ENCODE data around the gene CDCA4.

CDCA4 gene

GRCh38 chr14:104975481-104976197 is 45.2 kb downstream of the CDCA4 start:
- DNase-seq (ENCODE audit: low read depth): no peak

GRCh38 chr14:104974665-104975390 is 46.1 kb downstream of the CDCA4 start:
- DNase-seq (ENCODE audit: low read depth): no peak

- DNase-seq (ENCODE audit: low read depth): no peak
Observed at GRCh38 chr14:104974146-104974541, 46.7 kb downstream of the CDCA4 start.

GRCh38 chr14:104973385-104974145 is 47.3 kb downstream of the CDCA4 start:
- DNase-seq (ENCODE audit: low read depth): peak; percentile 60

GRCh38 chr14:104973135-104973384 is 47.8 kb downstream of the CDCA4 start:
- DNase-seq (ENCODE audit: low read depth): peak; percentile 93

GRCh38 chr14:104972301-104973134 is 48.4 kb downstream of the CDCA4 start:
- DNase-seq (ENCODE audit: low read depth): peak; percentile 67

- no peak for DNase-seq (ENCODE audit: low read depth)
Observed at GRCh38 chr14:104971447-104972240, 49.2 kb downstream of the CDCA4 start.

- DNase-seq (ENCODE audit: low read depth): peak; percentile 91
Observed at GRCh38 chr14:104970231-104971068, 50.4 kb downstream of the CDCA4 start.

GRCh38 chr14:104969741-104970230 is 51.1 kb downstream of the CDCA4 start:
- DNase-seq (ENCODE audit: low read depth): no peak

GRCh38 chr14:104968541-104969401 is 52.1 kb downstream of the CDCA4 start:
- no peak for DNase-seq (ENCODE audit: low read depth)

GRCh38 chr14:104968153-104968527 is 52.7 kb downstream of the CDCA4 start:
- DNase-seq (ENCODE audit: low read depth): no peak

- DNase-seq (ENCODE audit: low read depth): no peak
Observed at GRCh38 chr14:104967386-104968152, 53.3 kb downstream of the CDCA4 start.

- no peak for DNase-seq (ENCODE audit: low read depth)
Observed at GRCh38 chr14:104966981-104967385, 53.9 kb downstream of the CDCA4 start.

GRCh38 chr14:104966261-104966865 is 54.5 kb downstream of the CDCA4 start:
- no peak for DNase-seq (ENCODE audit: low read depth)

- DNase-seq (ENCODE audit: low read depth): no peak
Observed at GRCh38 chr14:104965561-104966231, 55.2 kb downstream of the CDCA4 start.

GRCh38 chr14:104964546-104964945 is 56.3 kb downstream of the CDCA4 start:
- no peak for DNase-seq (ENCODE audit: low read depth)

Data from GM04504 (cell line).